Stimulated activated CD4-positive, alpha-beta T cell treated with anti-CD3 and anti-CD28 coated beads, TNF-alpha, amount 100 ng/mL, for 24 hours (primary cell): ENCODE results near the gene DNAJB1.
"Not testable (repeated sequence)": the region's sequence is repeated elsewhere in the genome, so short reads cannot be mapped to it uniquely, and the experiment has no call there.

ENCODE experiments used
- DNase-seq, 3 experiments: peaks; one replicate each; pipeline ENCODE4 v3.0.0-alpha.2; 2020; ENCODE audit warnings: low read depth in 3 of 3

DNAJB1 gene

DNA sequence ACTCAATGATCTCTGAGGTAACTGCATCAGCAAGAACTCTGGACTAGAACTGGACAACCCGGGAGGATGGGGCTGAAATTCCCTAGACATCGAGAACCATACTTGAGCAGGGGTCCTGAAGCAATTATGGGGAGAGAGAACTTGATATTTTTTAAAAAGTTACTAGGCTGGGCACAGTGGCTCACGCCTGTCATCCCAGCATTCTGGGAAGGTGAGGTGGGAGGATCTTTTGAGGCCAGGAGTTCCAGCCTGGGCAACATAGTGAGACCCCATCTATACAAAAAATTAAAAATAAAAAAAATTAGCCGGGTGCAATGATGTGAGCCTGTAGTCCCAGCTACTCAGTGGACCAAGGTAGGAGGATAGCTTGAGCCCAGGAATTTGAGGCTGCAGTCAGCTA, 2.3 kb upstream of the DNAJB1 start:
- no peak for DNase-seq

- no peak for DNase-seq
Observed at GRCh38 chr19:14519860-14520407, 1.7 kb upstream of the DNAJB1 start.

- DNase-seq = no peak
Observed at GRCh38 chr19:14519245-14519859, 1.2 kb upstream of the DNAJB1 start.

DNA sequence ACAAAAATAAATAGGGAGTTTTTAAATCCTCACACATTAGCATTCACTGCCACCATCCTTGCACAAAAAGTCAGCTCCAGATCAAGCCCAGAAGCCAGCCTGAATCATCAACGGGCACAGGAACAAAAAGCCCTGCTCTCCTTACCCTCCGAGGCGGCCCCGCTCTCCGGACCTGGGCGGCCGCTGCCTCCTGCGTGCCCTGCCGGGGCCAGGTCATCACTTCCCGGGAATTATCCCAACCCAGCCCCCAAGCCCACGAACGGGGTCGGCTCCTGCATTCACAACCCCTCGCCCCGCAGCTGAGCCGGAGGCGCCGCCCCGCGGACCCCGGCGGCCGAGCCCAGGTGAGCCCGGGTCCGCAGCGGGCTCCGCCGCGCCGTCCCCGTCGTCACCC, 754 bp downstream of the DNAJB1 start:
- no peak for DNase-seq

DNA sequence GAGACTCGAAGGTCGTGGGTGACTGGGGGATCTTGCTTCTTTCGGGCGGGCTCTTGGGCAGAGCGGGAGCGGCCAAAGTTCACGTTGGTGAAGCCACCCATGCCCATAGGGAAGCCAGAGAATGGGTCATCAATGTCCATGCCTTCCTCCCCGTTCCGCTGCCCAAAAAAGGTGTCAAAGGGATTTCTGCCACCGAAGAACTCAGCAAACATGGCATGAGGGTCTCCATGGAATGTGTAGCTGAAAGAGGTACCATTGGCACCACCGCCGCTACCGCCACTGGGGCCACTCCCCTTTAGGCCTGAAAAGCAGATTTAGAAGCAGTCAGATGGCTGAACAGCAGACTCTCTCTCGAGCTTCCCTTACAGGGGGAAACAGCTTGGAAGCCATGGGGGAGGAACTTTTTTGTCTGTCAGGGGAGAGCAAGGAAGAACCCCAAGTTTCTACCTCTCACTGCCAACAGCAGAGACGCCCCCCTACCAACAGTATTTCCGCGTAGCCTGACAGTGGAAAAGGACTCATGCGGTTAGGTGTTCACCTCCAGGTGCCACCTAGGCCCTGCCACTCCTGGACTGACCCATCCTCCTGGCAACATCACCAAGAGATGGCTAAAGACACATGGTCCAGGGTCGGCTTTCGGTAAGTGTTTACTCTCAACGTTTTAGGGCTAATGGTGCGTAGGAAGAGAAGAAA, 1.3 kb downstream of the DNAJB1 start:
- no peak for DNase-seq

DNA sequence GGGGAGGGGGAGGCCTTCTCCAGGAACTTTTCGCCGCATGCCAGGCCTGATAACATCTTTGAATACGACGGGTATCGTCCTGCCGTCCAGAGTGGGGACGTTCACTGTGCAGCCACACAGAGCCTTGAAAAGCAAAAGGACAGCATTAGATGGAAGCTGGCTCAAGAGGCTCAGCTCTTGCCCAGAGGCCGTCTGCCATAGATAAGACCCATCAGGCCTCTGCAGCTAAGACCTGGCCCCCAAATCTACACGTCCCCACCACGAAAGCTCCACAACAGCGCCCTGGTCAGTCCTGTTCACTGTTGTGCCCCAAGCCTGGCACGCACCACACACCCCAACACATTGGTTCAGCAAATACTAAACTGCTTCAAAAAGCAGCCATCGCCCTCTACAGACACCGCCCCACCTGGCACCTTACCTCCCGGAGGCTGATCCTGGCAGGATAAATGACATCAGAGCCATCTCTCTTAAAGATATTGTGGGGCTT, 2.1 kb downstream of the DNAJB1 start:
- DNase-seq = no peak

DNA sequence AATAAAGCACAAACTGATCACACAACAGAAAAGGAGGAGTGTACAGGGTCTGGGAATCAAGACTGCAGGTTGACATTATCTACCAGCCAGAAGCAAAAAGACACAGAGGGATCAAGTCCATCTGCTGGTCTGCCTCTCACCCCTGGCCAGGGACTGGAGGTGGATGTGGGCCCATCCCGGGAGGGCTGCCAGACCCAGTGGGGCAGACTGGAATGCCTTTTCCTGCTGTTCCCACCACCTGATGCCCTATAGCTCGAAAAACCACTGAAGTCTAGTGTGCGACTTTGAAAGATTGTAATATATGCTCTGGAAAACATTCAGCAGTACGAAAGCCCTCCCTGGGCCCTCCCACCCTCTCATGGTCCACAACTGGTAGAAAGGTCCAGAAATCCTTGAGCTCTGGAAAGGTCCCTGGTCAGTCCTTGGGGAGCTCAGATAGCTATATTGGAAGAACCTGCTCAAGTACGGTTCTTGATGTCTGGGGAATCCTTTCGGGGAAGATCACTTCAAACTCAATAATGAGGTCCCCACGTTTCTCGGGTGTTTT, 2.6 kb downstream of the DNAJB1 start:
- DNase-seq = no peak

- DNase-seq = no peak
Observed at GRCh38 chr19:14514215-14514863, 3.9 kb downstream of the DNAJB1 start.

DNA sequence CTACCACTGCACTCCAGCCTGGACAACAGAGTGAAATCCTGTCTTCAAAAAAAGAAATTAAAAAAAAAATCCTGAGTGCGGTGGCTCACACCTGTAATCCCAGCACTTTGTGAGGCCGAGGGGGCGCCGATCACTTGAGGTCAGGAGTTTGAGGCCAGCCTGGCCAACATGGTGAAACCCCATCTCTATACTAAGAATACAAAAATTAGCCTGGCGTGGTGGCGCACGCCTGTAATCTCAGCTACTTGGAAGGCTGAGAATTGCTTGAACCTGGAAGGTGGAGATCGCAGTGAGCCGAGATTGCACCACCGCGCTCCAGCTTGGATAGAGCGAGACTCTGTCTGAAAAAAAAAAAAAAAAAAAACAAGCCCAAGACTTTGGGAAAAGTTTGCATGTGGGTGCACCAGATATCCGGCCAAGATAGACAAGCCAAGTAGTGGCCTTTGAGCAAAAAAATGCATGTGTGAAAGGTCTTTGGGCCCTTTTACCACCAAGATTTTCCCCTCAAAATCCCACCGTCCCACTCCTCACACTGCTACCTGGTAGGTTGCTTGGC, 5.7 kb downstream of the DNAJB1 start:
- DNase-seq = no peak

DNA sequence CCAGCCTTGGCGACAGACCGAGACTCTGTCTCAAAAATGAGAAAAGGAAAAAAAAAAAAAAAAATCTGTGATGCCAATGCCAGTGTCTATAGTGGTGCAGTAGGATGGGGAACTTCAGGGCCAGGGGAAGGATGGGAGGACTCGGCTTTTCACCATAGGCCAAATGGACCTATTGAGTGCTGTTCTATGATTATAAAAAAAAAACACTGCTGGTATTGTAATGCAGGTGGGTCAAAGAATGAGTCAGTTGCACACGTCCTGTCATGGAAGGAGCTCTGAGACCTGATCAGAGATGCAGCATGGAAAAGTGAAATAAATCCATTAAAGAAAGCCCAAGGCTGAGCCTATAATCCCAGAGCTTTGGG, 7.0 kb downstream of the DNAJB1 start:
- no peak for DNase-seq

- no peak for DNase-seq
Observed at GRCh38 chr19:14510311-14511228, 7.6 kb downstream of the DNAJB1 start.

GRCh38 chr19:14507704-14508542, 10.3 kb downstream of the DNAJB1 start:
- DNase-seq = no peak

- DNase-seq = peak in 1 of 3 experiments; percentile 71
Observed at GRCh38 chr19:14505488-14506239, 12.5 kb downstream of the DNAJB1 start.

GRCh38 chr19:14504575-14504974, 13.6 kb downstream of the DNAJB1 start:
- not testable (repeated sequence) for DNase-seq

- no peak for DNase-seq
Observed at GRCh38 chr19:14503285-14503684, 14.9 kb downstream of the DNAJB1 start.

DNA sequence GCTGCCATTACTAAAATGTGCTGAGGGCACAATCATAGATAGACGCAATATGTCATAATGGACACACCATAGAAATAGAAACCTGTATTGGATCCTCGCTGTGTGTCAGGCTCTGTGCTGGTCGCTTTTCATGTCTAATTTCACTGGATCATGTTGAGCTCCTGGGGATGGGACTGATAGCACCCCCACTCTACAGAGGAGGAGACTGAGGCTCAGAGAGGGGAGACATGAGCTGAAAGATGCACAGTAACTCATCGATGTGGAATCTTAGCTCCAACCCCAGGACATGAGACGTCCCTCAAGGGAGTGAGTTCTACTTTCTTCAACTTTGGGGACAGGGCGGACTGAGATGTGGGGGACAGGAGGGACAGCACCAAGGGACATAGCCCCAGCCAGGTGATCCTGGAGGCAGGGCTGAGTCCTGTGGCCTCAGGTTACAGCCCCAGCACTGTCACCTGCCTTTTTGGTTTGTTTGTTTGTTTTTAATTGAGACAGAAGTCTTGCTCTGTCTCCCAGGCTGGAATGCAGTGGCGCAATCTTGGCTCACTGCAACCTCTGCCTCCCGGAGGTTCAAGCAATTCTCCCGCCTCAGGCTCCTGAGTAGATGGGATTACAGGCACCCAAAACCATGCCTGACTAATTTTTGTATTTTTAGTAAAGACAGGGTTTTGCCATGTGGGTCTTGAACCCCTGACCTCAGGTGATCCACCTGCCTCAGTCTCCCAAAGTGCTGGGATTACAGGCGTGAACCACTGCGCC, 15.7 kb downstream of the DNAJB1 start:
- DNase-seq = no peak

GRCh38 chr19:14497228-14497921, 20.8 kb downstream of the DNAJB1 start:
- no peak for DNase-seq

- DNase-seq = no peak
Observed at GRCh38 chr19:14496834-14497227, 21.4 kb downstream of the DNAJB1 start.
